Nephron (organoid): ENCODE measurements around the gene CEP57.

Experiments
- H3K27ac Mint-ChIP-seq, 3 experiments: 2 replicates each; pipeline ENCODE4 v1.8.0; 2020; ENCODE audit warnings: mixed read lengths in 3 of 3, mild to moderate bottlenecking in 2 of 3, moderate library complexity in 1 of 3
- H3K27me3 Mint-ChIP-seq: 2 replicates; pipeline ENCODE4 v1.8.0; 2021; ENCODE audit warnings: low read depth, mild to moderate bottlenecking, moderate library complexity, mixed read lengths
- H3K36me3 Mint-ChIP-seq: 2 replicates; pipeline ENCODE4 v1.8.0; 2020; ENCODE audit warnings: low read depth, mixed read lengths
- H3K4me1 Mint-ChIP-seq: 2 replicates; pipeline ENCODE4 v1.8.0; 2020; ENCODE audit warnings: mixed read lengths
- H3K4me3 Mint-ChIP-seq, 3 experiments: 2 replicates each; pipeline ENCODE4 v1.8.0; 2020; ENCODE audit warnings: mild to moderate bottlenecking in 3 of 3, mixed read lengths in 3 of 3, moderate library complexity in 2 of 3
- H3K9me3 Mint-ChIP-seq: 2 replicates; pipeline ENCODE4 v1.8.0; 2020; ENCODE audit warnings: mixed read lengths
- CTCF ChIP-seq, 3 experiments: fragments of 200-600 bp; sonication (generic); IDR thresholded peaks; one replicate each; pipeline ENCODE4 v1.5.0; 2021; ENCODE audit warnings: antibody characterized with exemption in 3 of 3; ENCODE audit not compliant: unreplicated experiment in 3 of 3

The CEP57 gene

GRCh38 chr11:95792200-95792599 lies 1.9 kb downstream of the CEP57 start:
- Mint-ChIP-seq H3K27ac (peak overlapping the region in 2 of 3 experiments; percentile 100), H3K4me3 (peak overlapping the region; percentile 99 to 100 (median 100)), H3K4me1 (peaks cover 45% of the 10 kb centered on the region), H3K36me3 (peaks cover 8% of the 10 kb centered on the region), H3K27me3 (no peaks in the 10 kb centered on the region), H3K9me3 (no peaks in the 10 kb centered on the region)
- TF ChIP-seq CTCF (IDR thresholded peaks at IDR 0.05; ENCODE audit: unreplicated experiment in 3 of 3): no peak

- Mint-ChIP-seq H3K27me3 (no peaks in the 10 kb centered on the region), H3K36me3 (peaks cover 7% of the 10 kb centered on the region), H3K4me3 (peak overlapping the region in 1 of 3 experiments; percentile 64), H3K9me3 (no peaks in the 10 kb centered on the region), H3K4me1 (peaks cover 45% of the 10 kb centered on the region), H3K27ac (peak overlapping the region in 1 of 3 experiments; percentile 12)
- no peak for TF ChIP-seq CTCF (IDR thresholded peaks at IDR 0.05; ENCODE audit: unreplicated experiment in 3 of 3)
Observed at GRCh38 chr11:95792700-95793099, 2.4 kb downstream of the CEP57 start.

- peaks cover 3% of the 10 kb centered on the region for H3K36me3 Mint-ChIP-seq
- no peaks in the 10 kb centered on the region for H3K27me3 Mint-ChIP-seq
- peak overlapping the region in 1 of 3 experiments; percentile 12 for H3K27ac Mint-ChIP-seq
Observed at GRCh38 chr11:95793116-95793515, 2.8 kb downstream of the CEP57 start.

GRCh38 chr11:95794086-95794485 lies 3.8 kb downstream of the CEP57 start:
- H3K27me3 Mint-ChIP-seq: no peaks in the 10 kb centered on the region
- H3K27ac Mint-ChIP-seq: no peak overlapping the region
- peaks cover under 1% of the 10 kb centered on the region for H3K36me3 Mint-ChIP-seq
- no peak for TF ChIP-seq CTCF (IDR thresholded peaks at IDR 0.05; ENCODE audit: unreplicated experiment in 3 of 3)
- H3K4me3 Mint-ChIP-seq: peak overlapping the region in 1 of 3 experiments; percentile 48
- no peaks in the 10 kb centered on the region for H3K9me3 Mint-ChIP-seq
- H3K4me1 Mint-ChIP-seq: peaks cover 35% of the 10 kb centered on the region

More at GRCh38 chr11:95793116-95793515, 2.8 kb downstream of the CEP57 start:
- Mint-ChIP-seq H3K4me3 (peak overlapping the region; percentile 5 to 64 (median 40)), H3K4me1 (peaks cover 41% of the 10 kb centered on the region), H3K9me3 (no peaks in the 10 kb centered on the region)
- TF ChIP-seq CTCF (IDR thresholded peaks at IDR 0.05; ENCODE audit: unreplicated experiment in 3 of 3): no peak

GRCh38 chr11:95795627-95796295 lies 5.5 kb downstream of the CEP57 start:
- no peak overlapping the region for H3K4me3 Mint-ChIP-seq
- no peaks in the 10 kb centered on the region for H3K27me3 Mint-ChIP-seq
- no peak overlapping the region for H3K27ac Mint-ChIP-seq
- H3K36me3 Mint-ChIP-seq: peaks cover 14% of the 10 kb centered on the region
- no peaks in the 10 kb centered on the region for H3K9me3 Mint-ChIP-seq
- no peak for TF ChIP-seq CTCF (IDR thresholded peaks at IDR 0.05; ENCODE audit: unreplicated experiment in 3 of 3)
- H3K4me1 Mint-ChIP-seq: peaks cover 35% of the 10 kb centered on the region

GRCh38 chr11:95796501-95796900 lies 6.2 kb downstream of the CEP57 start:
- H3K27me3 Mint-ChIP-seq: no peaks in the 10 kb centered on the region
- TF ChIP-seq CTCF (IDR thresholded peaks at IDR 0.05; ENCODE audit: unreplicated experiment in 3 of 3): no peak

More at GRCh38 chr11:95796501-95796900, 6.2 kb downstream of the CEP57 start:
- H3K4me1 Mint-ChIP-seq: peaks cover 31% of the 10 kb centered on the region
- peaks cover 21% of the 10 kb centered on the region for H3K36me3 Mint-ChIP-seq
- no peaks in the 10 kb centered on the region for H3K9me3 Mint-ChIP-seq
- peak overlapping the region in 1 of 3 experiments; percentile 28 for H3K4me3 Mint-ChIP-seq
- peak overlapping the region; percentile 8 to 83 (median 66) for H3K27ac Mint-ChIP-seq
